ENCODE results near the gene EEF1AKMT3. TPM values are rescaled to one million over a fixed set of nuclear protein-coding genes. Genes with fewer than 3 reads are reported as not detected.

EEF1AKMT3 gene
- total RNA-seq, 1 donor: 6.9 TPM

GRCh38 chr12:57731411-57732080 is 40.9 kb upstream of the EEF1AKMT3 start:
- DNase-seq (ENCODE audit: low read depth): no peak
- no peak overlapping the region for H3K4me3 ChIP-seq (ENCODE audit: low read depth, low read length)
- no peak for TF ChIP-seq CTCF (IDR thresholded peaks at IDR 0.05; ENCODE audit: insufficient read depth, low read depth, low read length)

GRCh38 chr12:57732270-57732669 is 40.1 kb upstream of the EEF1AKMT3 start:
- DNase-seq (ENCODE audit: low read depth): no peak
- H3K4me3 ChIP-seq (ENCODE audit: low read depth, low read length): no peak overlapping the region
- no peak for TF ChIP-seq CTCF (IDR thresholded peaks at IDR 0.05; ENCODE audit: insufficient read depth, low read depth, low read length)

GRCh38 chr12:57732726-57733593 is 39.5 kb upstream of the EEF1AKMT3 start:
- no peak for DNase-seq (ENCODE audit: low read depth)
- no peak for TF ChIP-seq CTCF (IDR thresholded peaks at IDR 0.05; ENCODE audit: insufficient read depth, low read depth, low read length)

GRCh38 chr12:57733928-57734327 is 38.5 kb upstream of the EEF1AKMT3 start:
- TF ChIP-seq CTCF (IDR thresholded peaks at IDR 0.05; ENCODE audit: insufficient read depth, low read depth, low read length): no peak
- DNase-seq (ENCODE audit: low read depth): no peak
- H3K4me3 ChIP-seq (ENCODE audit: low read depth, low read length): no peak overlapping the region

More at GRCh38 chr12:57732726-57733593, 39.5 kb upstream of the EEF1AKMT3 start:
- no peak overlapping the region for H3K4me3 ChIP-seq (ENCODE audit: low read depth, low read length)

GRCh38 chr12:57734591-57734990 is 37.8 kb upstream of the EEF1AKMT3 start:
- DNase-seq (ENCODE audit: low read depth): no peak
- no peak for TF ChIP-seq CTCF (IDR thresholded peaks at IDR 0.05; ENCODE audit: insufficient read depth, low read depth, low read length)
- no peak overlapping the region for H3K4me3 ChIP-seq (ENCODE audit: low read depth, low read length)

- no peak for TF ChIP-seq CTCF (IDR thresholded peaks at IDR 0.05; ENCODE audit: insufficient read depth, low read depth, low read length)
- DNase-seq (ENCODE audit: low read depth): no peak
- no peak overlapping the region for H3K4me3 ChIP-seq (ENCODE audit: low read depth, low read length)
Measured at GRCh38 chr12:57735198-57735855, 37.1 kb upstream of the EEF1AKMT3 start.
